CD4-positive, CD25-positive, alpha-beta regulatory T cell (primary cell): ENCODE data around the gene NAA15. TPM values are rescaled to one million over a fixed set of nuclear protein-coding genes. Genes with fewer than 3 reads are reported as not detected.
"Not testable (repeated sequence)": the region's sequence is repeated elsewhere in the genome, so short reads cannot be mapped to it uniquely, and the experiment has no call there.

Experiments
- ATAC-seq, 2 donors: fragments of 150-1000 bp; cut with Tn5 transposase; one replicate each; pipeline ENCODE4 v1.10.0; 2021; ENCODE audit warnings: low read depth in 2 of 2, moderate number of reproducible peaks in 2 of 2, moderate library complexity in 1 of 2
- DNase-seq, 3 donors: peaks; one replicate each; pipeline versions ENCODE4 v3.0.0 to v3.0.0-alpha.2; 2012 to 2022; ENCODE audit warnings: mixed read lengths in 1 of 3
- H3K27ac ChIP-seq: one replicate; pipeline ENCODE4 v1.7.0; 2013; ENCODE audit warnings: mild to moderate bottlenecking, low read length; ENCODE audit not compliant: insufficient read depth, poor library complexity, severe bottlenecking
- H3K27me3 ChIP-seq: one replicate; pipeline ENCODE4 v1.7.0; 2013; ENCODE audit warnings: low read length; ENCODE audit not compliant: control insufficient read depth, insufficient read depth
- H3K36me3 ChIP-seq: one replicate; pipeline ENCODE4 v1.7.0; 2013; ENCODE audit warnings: mild to moderate bottlenecking, low read length, moderate library complexity; ENCODE audit not compliant: control insufficient read depth, insufficient read depth
- H3K4me1 ChIP-seq: 2 replicates; pipeline ENCODE4 v1.7.0; 2013; ENCODE audit warnings: mild to moderate bottlenecking, low read length; ENCODE audit not compliant: insufficient read depth, control insufficient read depth, poor library complexity, severe bottlenecking
- H3K4me3 ChIP-seq: one replicate; pipeline ENCODE4 v1.7.0; 2013; ENCODE audit warnings: low read depth, mild to moderate bottlenecking, low read length, moderate library complexity
- H3K9me3 ChIP-seq, 2 experiments: 1 replicate in 1 of 2; 2 replicates in 1 of 2; pipeline ENCODE4 v1.7.0; 2013; ENCODE audit warnings: low read length in 2 of 2, mild to moderate bottlenecking in 1 of 2, moderate library complexity in 1 of 2; ENCODE audit not compliant: control insufficient read depth in 2 of 2
- H3K27ac Mint-ChIP-seq, 3 donors: one replicate each; pipeline ENCODE4 v1.8.0; 2020 to 2022; ENCODE audit warnings: mild to moderate bottlenecking in 3 of 3, mixed read lengths in 3 of 3, moderate library complexity in 2 of 3
- H3K27me3 Mint-ChIP-seq: one replicate; pipeline ENCODE4 v1.8.0; 2022; ENCODE audit warnings: mild to moderate bottlenecking, mixed read lengths
- H3K36me3 Mint-ChIP-seq: one replicate; pipeline ENCODE4 v1.8.0; 2020; ENCODE audit warnings: mixed read lengths
- H3K4me1 Mint-ChIP-seq, 4 donors: one replicate each; pipeline ENCODE4 v1.8.0; 2020 to 2022; ENCODE audit warnings: mixed read lengths in 4 of 4, mild to moderate bottlenecking in 1 of 4
- H3K4me3 Mint-ChIP-seq, 4 donors: one replicate each; pipeline ENCODE4 v1.8.0; 2020 to 2022; ENCODE audit warnings: mild to moderate bottlenecking in 4 of 4, mixed read lengths in 4 of 4, moderate library complexity in 3 of 4
- H3K9me3 Mint-ChIP-seq, 7 donors: one replicate each; pipeline ENCODE4 v1.8.0; 2020 to 2022; ENCODE audit warnings: mixed read lengths in 7 of 7, mild to moderate bottlenecking in 3 of 7, moderate library complexity in 2 of 7
- polyA plus RNA-seq, 4 donors: library from polyadenylated mRNA; unstranded; fragments of 300-500 nt; fragmentation: Illumina TruSeq; gene quantifications; one replicate each; pipeline ENCODE4 v1.2.3, GENCODE V29; 2021
- total RNA-seq: library from RNA; stranded (reverse); gene quantifications from one replicate; pipeline ENCODE4 v1.2.3, GENCODE V29; 2022

Gene NAA15
- total and polyA plus RNA-seq, 5 donors from 2014 or later, result 32.5 to 48.8 (median 35.4) TPM

GRCh38 chr4:139460565-139460964, 159.3 kb downstream of the NAA15 start:
- H3K4me3 Mint-ChIP-seq, result no peak overlapping the region
- no peak overlapping the region for H3K4me3 ChIP-seq
- no peaks in the 10 kb centered on the region for H3K27me3 ChIP-seq
- H3K36me3 ChIP-seq, result peaks cover 10% of the 10 kb centered on the region
- no peaks in the 10 kb centered on the region for H3K9me3 ChIP-seq
- H3K27ac Mint-ChIP-seq, result peak overlapping the region in 1 of 3 donors; percentile 42
- DNase-seq (no peak), ATAC-seq (no peak)
- no peaks in the 10 kb centered on the region for H3K27me3 Mint-ChIP-seq
- peaks cover 27% of the 10 kb centered on the region for H3K4me1 ChIP-seq
- peaks cover 24% of the 10 kb centered on the region for H3K36me3 Mint-ChIP-seq
- H3K27ac ChIP-seq, result no peak overlapping the region
- peaks cover 39 to 74% (median 59%) of the 10 kb centered on the region in 4 donors for H3K4me1 Mint-ChIP-seq
- H3K9me3 Mint-ChIP-seq, result no peaks in the 10 kb centered on the region

GRCh38 chr4:139461022-139461628, 159.8 kb downstream of the NAA15 start:
- Histone ChIP-seq H3K27me3 (no peaks in the 10 kb centered on the region), H3K4me1 (peaks cover 22% of the 10 kb centered on the region), H3K27ac (no peak overlapping the region), H3K36me3 (peaks cover 10% of the 10 kb centered on the region), H3K4me3 (no peak overlapping the region), H3K9me3 (no peaks in the 10 kb centered on the region)
- no peak for ATAC-seq
- Mint-ChIP-seq H3K4me3 (peak overlapping the region in 1 of 4 donors; percentile 19), H3K4me1 (peaks cover 35 to 73% (median 53%) of the 10 kb centered on the region in 4 donors), H3K27me3 (no peaks in the 10 kb centered on the region), H3K9me3 (peaks cover 0 to 2% (median 0%) of the 10 kb centered on the region in 7 donors), H3K36me3 (peaks cover 26% of the 10 kb centered on the region), H3K27ac (peak overlapping the region in 1 of 3 donors; percentile 42)
- no peak for DNase-seq

GRCh38 chr4:139464512-139464911, 163.2 kb downstream of the NAA15 start:
- not testable (repeated sequence) for H3K4me3 ChIP-seq, H3K27ac ChIP-seq, H3K4me1 ChIP-seq, H3K27me3 ChIP-seq, ATAC-seq, DNase-seq, H3K9me3 ChIP-seq, H3K36me3 ChIP-seq, H3K27ac Mint-ChIP-seq, H3K27me3 Mint-ChIP-seq, H3K4me3 Mint-ChIP-seq
- H3K9me3 Mint-ChIP-seq, result peaks cover 0 to 15% (median 0%) of the 10 kb centered on the region in 7 donors
- H3K36me3 Mint-ChIP-seq, result peaks cover 37% of the 10 kb centered on the region
- H3K4me1 Mint-ChIP-seq, result peaks cover 21 to 53% (median 30%) of the 10 kb centered on the region in 4 donors

- H3K27me3 Mint-ChIP-seq, result no peaks in the 10 kb centered on the region
- H3K4me1 ChIP-seq, result no peaks in the 10 kb centered on the region
- peaks cover 36% of the 10 kb centered on the region for H3K36me3 Mint-ChIP-seq
- peaks cover 0 to 8% of the 10 kb centered on the region in 2 experiments for H3K9me3 ChIP-seq
- H3K4me3 Mint-ChIP-seq, result no peak overlapping the region
- H3K36me3 ChIP-seq, result peaks cover 5% of the 10 kb centered on the region
- no peak overlapping the region for H3K27ac Mint-ChIP-seq
- DNase-seq (no peak), ATAC-seq (no peak)
- H3K4me1 Mint-ChIP-seq, result peaks cover 15 to 57% (median 23%) of the 10 kb centered on the region in 4 donors
- H3K27ac ChIP-seq, result no peak overlapping the region
- H3K27me3 ChIP-seq, result no peaks in the 10 kb centered on the region
- no peak overlapping the region for H3K4me3 ChIP-seq
- H3K9me3 Mint-ChIP-seq, result peaks cover 0 to 15% (median 0%) of the 10 kb centered on the region in 7 donors
Observed at GRCh38 chr4:139465922-139466321, 164.6 kb downstream of the NAA15 start.

- Mint-ChIP-seq H3K9me3 (peaks cover 0 to 18% (median 2%) of the 10 kb centered on the region in 7 donors), H3K4me1 (peaks cover 17 to 52% (median 19%) of the 10 kb centered on the region in 4 donors), H3K4me3 (peak overlapping the region in 1 of 4 donors; percentile 8), H3K36me3 (peaks cover 51% of the 10 kb centered on the region), H3K27ac (peak overlapping the region in 1 of 3 donors; percentile 41)
- not testable (repeated sequence) for H3K27me3 Mint-ChIP-seq, H3K4me1 ChIP-seq, H3K27me3 ChIP-seq, H3K4me3 ChIP-seq, H3K27ac ChIP-seq, ATAC-seq, DNase-seq
- H3K9me3 ChIP-seq, result peaks cover 5 to 14% of the 10 kb centered on the region in 2 experiments
- H3K36me3 ChIP-seq, result peaks cover 19% of the 10 kb centered on the region
Observed at GRCh38 chr4:139468756-139469155, 167.5 kb downstream of the NAA15 start.

GRCh38 chr4:139469216-139469615, 167.9 kb downstream of the NAA15 start:
- no peak for ATAC-seq

More at GRCh38 chr4:139469216-139469615, 167.9 kb downstream of the NAA15 start:
- peaks cover 5 to 14% of the 10 kb centered on the region in 2 experiments for H3K9me3 ChIP-seq
- no peak for DNase-seq
- Mint-ChIP-seq H3K36me3 (peaks cover 49% of the 10 kb centered on the region), H3K9me3 (peaks cover 0 to 18% (median 2%) of the 10 kb centered on the region in 7 donors), H3K4me3 (no peak overlapping the region), H3K27ac (peak overlapping the region in 1 of 3 donors; percentile 41), H3K27me3 (no peaks in the 10 kb centered on the region), H3K4me1 (peaks cover 17 to 48% (median 18%) of the 10 kb centered on the region in 4 donors)
- H3K36me3 ChIP-seq, result peaks cover 19% of the 10 kb centered on the region
- no peaks in the 10 kb centered on the region for H3K27me3 ChIP-seq
- no peak overlapping the region for H3K4me3 ChIP-seq
- H3K27ac ChIP-seq, result no peak overlapping the region
- no peaks in the 10 kb centered on the region for H3K4me1 ChIP-seq

Other genes starting within 250 kb of the NAA15 start
- gene ELF2, start 124.3 kb upstream of the NAA15 start, total RNA-seq, result 75.0 TPM
- 10 to 100 TPM; 27.7 to 35.3 (median 32.2) TPM for gene ELF2, start 124.3 kb upstream of the NAA15 start, polyA plus RNA-seq
- gene MGARP, start 21.3 kb upstream of the NAA15 start, total RNA-seq, result 0.49 TPM
- under 1 TPM in 3 of 4 donors, not detected in 1; 0.18 to 0.37 (median 0.37) TPM for gene MGARP, start 21.3 kb upstream of the NAA15 start, polyA plus RNA-seq
- gene NDUFC1, start 972 bp downstream of the NAA15 start, total RNA-seq, result 23.2 TPM
- gene NDUFC1, start 972 bp downstream of the NAA15 start, polyA plus RNA-seq, result 100 to 1,000 TPM; 174 to 207 (median 191) TPM
- gene RAB33B, start 152.6 kb downstream of the NAA15 start, total RNA-seq, result 19.1 TPM
- 10 to 100 TPM; 14.8 to 19.2 (median 15.5) TPM for gene RAB33B, start 152.6 kb downstream of the NAA15 start, polyA plus RNA-seq